Fibroblast of villous mesenchyme (primary cell): Measurements from ENCODE around the gene NFATC1. TPM values are rescaled to one million over a fixed set of nuclear protein-coding genes. Genes with fewer than 3 reads are reported as not detected.

Experiments used
- DNase-seq: peaks from one replicate; pipeline ENCODE4 v3.0.0-alpha.2; 2010; ENCODE audit warnings: low read depth
- H3K4me3 ChIP-seq: 2 replicates; pipeline ENCODE4 v1.5.1; 2011; ENCODE audit warnings: low read depth, mild to moderate bottlenecking, low read length
- total RNA-seq: library from RNA; depleted of rRNA; stranded (reverse); fragments of >200 nt; gene quantifications from 2 replicates; pipeline ENCODE4 v1.2.3, GENCODE V29; 2012
- TF ChIP-seq, protein P1 (sequence below): IDR thresholded peaks from 2 replicates; pipeline ENCODE4 v1.5.1; 2012; ENCODE audit warnings: low read depth, mild to moderate bottlenecking, low read length; ENCODE audit not compliant: insufficient read depth

The NFATC1 gene
- total RNA-seq, 1 donor = 0.43 TPM

DNA sequence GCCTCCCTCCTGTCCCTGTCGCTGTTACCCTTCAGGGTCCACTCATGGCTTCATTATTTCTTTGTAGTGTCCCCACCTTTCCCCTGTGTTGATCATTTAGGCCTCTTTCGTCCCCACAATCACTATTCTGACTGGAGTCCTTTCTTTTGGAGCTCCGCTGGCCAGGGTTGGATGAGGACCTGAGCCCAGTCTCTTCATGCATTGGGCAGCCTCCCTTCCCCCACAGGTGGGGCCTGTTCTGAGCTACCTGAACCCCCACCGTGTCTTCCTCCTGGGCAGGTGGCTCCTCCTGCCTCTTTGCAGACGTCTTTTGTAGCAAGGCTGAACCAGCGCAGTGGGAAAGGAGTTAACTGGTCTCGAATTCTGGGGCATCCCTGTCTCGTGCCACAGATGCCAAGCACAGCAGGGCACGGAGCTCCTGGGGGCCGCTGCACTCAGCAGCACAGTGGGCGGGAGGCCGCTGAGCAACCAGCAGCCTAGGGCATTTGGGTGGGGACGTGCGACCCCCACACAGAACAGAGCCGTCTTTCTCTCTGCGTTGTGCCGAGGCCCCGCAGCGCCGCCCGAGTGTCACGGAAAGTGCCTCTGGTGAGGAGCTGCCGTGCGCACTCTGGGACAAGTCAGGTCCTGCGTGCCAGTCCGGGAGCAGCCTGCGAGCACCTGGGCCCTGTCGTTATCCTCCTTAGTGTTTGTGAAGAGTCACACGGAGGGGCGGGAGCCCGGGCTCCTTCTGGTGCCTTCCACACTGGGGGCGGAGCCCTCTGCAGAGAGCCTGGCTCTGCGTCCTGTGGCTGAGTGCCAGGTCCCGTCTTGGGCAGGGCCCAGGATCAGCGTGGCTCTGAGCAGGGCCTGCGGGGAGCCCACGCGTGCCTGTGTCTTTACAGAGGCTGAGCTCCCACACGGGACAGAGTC, 130.1 kb downstream of the NFATC1 start:
- no peak overlapping the region for H3K4me3 ChIP-seq
- TF ChIP-seq, protein P1, sequence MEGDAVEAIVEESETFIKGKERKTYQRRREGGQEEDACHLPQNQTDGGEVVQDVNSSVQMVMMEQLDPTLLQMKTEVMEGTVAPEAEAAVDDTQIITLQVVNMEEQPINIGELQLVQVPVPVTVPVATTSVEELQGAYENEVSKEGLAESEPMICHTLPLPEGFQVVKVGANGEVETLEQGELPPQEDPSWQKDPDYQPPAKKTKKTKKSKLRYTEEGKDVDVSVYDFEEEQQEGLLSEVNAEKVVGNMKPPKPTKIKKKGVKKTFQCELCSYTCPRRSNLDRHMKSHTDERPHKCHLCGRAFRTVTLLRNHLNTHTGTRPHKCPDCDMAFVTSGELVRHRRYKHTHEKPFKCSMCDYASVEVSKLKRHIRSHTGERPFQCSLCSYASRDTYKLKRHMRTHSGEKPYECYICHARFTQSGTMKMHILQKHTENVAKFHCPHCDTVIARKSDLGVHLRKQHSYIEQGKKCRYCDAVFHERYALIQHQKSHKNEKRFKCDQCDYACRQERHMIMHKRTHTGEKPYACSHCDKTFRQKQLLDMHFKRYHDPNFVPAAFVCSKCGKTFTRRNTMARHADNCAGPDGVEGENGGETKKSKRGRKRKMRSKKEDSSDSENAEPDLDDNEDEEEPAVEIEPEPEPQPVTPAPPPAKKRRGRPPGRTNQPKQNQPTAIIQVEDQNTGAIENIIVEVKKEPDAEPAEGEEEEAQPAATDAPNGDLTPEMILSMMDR = no peak
- peak; percentile 17 for DNase-seq

DNA sequence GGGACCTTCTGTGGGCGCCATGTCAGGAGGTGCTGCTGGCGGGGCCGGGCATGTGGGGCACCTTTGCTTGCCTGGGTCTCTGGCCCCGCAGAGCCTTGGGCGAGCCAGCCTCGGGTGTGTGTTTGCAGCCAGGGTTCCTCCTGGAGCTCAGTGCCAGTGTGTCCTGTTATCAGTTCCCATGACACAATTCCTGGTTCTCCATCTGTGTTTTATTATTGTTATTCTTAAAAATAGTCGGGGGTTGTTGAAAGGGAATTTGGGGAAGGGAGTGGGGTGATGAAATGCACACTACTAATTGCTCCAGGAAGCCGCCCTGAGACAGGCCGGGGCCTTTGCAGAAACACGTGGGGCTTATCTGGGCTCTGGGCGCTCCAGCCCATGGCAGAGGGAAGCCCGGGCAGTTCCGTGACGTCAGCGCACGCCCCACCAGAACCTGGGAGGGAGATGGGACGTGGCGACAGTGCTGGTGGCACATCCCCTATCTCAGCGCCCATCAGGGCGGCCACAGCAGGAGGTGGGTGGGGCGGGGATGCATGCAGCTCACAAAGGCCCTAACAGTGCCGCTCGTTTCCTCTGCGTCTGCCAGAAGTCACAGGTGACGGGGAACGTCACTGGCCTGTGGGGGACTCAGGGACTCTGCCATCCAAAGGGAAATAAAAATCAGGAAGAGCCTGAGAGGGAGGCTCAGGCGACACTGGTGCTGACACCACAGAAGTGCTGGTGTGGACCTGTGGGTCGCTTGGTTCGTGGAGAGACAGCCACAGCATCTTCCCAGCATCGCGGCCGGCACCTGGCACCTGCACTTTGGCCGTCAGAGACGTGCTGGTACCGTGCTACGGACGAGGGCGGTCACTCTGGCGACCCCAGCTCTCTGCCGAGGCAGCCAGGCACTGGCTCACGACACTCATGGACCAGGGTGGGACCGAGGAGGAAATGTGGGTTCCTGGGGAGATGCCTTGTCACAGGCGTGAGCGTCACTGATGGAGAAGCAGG, 131.0 kb downstream of the NFATC1 start:
- H3K4me3 ChIP-seq = no peak overlapping the region
- peak; percentile 24 for DNase-seq
- TF ChIP-seq, protein P1 = no peak

DNA sequence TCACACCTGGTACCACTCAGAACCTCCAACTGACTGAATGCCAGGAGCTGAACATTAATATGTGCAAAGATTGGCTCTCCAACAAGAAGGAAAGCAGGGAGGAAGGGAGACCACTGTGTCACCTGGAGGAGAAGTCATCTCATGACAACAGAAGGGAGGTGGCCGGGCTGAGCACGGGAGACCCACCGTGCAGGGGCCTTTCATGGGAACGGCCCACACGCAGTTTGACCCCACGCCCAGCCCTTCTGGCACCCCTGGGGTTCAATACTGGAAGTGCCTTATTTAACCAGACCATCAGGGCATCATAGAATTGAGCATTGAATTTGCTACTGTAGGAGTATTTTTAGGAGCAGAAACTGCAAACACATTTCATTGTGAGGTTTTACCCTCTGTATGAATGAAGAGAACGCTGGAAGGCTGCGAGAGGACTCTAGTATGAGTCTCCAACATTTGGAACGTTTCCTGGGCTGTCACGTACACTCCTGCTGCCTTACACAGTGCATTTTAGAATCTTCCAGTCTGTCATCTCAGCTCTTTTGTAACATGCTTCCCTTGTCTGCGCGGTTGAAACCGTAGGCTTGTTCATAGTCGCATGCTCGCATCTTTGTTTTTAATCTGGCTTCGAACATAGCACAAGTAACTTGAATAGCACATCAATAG, 132.1 kb downstream of the NFATC1 start:
- TF ChIP-seq, protein P1 = no peak
- H3K4me3 ChIP-seq = no peak overlapping the region
- DNase-seq = no peak

DNA sequence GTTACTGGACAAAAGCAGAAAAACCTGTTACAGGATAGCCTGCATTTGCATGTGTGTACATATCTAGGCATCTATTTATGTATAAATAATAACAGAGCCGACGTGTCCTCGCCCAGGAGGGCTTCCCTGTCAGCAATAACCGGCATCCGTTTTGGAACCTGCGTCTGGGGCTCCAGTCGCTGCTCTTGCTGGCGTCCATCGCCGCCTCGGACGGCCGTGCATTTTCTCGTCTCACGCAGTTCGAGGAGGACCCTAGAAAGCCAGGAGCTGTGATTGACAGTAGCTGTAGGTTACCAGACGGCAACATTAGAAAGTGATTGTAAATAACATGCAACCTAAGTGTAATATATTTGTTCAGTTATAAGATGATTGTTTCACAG, 132.6 kb downstream of the NFATC1 start:
- no peak overlapping the region for H3K4me3 ChIP-seq
- DNase-seq = no peak

DNA sequence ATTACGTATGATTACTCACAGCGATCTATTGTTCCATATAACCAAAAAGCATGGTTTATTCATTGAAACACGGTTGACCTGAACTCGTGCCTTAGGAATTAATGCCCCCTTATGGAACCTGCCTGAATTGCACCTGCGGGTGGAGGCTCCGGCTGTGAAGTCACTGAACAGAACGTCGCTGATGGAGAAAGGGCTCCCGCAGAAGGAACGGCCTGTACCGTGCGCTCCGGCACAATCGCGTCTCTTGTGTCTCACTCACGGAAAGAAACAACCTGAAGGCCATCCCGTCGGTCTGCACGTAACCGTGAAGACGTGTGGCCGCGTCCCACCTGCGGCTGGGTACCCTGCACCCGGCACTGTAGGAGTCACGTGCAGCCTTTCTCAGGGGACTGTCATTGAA, 133.1 kb downstream of the NFATC1 start:
- TF ChIP-seq, protein P1 = peak; percentile 94
- H3K4me3 ChIP-seq = no peak overlapping the region
- DNase-seq = peak; percentile 72

More for the DNA sequence above, 132.6 kb downstream of the NFATC1 start:
- TF ChIP-seq, protein P1 = no peak

DNA sequence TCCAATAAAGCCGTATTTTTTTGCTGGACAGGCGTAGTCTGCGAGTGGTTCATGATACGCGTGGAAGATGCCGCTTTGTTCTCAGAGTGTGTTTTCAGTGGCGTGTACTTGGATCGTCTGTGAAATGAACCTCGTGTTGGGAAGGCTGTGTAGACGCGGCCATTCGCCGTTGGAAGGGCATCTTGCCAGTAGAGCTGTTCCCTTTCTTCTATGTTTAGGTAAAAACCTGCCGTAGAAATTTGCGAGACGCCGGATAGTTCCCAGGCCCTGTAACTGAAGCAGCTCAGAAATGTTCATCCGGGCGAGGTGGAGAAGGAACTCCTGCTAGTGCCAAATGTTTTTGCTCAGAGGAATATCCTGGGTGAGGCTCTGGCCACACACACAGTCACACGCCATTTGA, 133.6 kb downstream of the NFATC1 start:
- TF ChIP-seq, protein P1 = no peak
- DNase-seq = no peak
- no peak overlapping the region for H3K4me3 ChIP-seq
